Activated B cell treated with CpG ODN at 0.5 μM for 24 hours (primary cell): Measurements from ENCODE around the gene RNASE8. TPM values are rescaled to one million over a fixed set of nuclear protein-coding genes. Genes with fewer than 3 reads are reported as not detected.

Source experiments
- ATAC-seq: fragments of 200-7000 bp; cut with Tn5 transposase; one replicate; pipeline ENCODE4 v1.10.0; 2021; ENCODE audit warnings: low read depth, mild to moderate bottlenecking, moderate library complexity
- CTCF ChIA-PET: fragments of 350-600 bp; sonication (Branson Sonifier 250); formaldehyde crosslinking; loops from one replicate; lab custom pipeline; 2021; ENCODE audit warnings: antibody characterized with exemption; lab: Charles Lee
- POLR2A ChIA-PET: fragments of 350-600 bp; sonication (Branson Sonifier 250); formaldehyde crosslinking; loops from one replicate; lab custom pipeline; 2021; ENCODE audit warnings: antibody characterized with exemption; lab: Charles Lee
- DNase-seq: peaks from one replicate; pipeline ENCODE4 v3.0.0; 2022
- H3K27ac Mint-ChIP-seq: one replicate; pipeline ENCODE4 v1.8.0; 2020; ENCODE audit warnings: mixed read lengths
- H3K27me3 Mint-ChIP-seq: one replicate; pipeline ENCODE4 v1.8.0; 2021; ENCODE audit warnings: mixed read lengths
- H3K36me3 Mint-ChIP-seq: one replicate; pipeline ENCODE4 v1.8.0; 2021; ENCODE audit warnings: low read depth, mixed read lengths
- H3K4me1 Mint-ChIP-seq: one replicate; pipeline ENCODE4 v1.8.0; 2021; ENCODE audit warnings: mixed read lengths
- H3K4me3 Mint-ChIP-seq: one replicate; pipeline ENCODE4 v1.8.0; 2020; ENCODE audit warnings: mild to moderate bottlenecking, mixed read lengths
- H3K9me3 Mint-ChIP-seq: one replicate; pipeline ENCODE4 v1.8.0; 2020; ENCODE audit warnings: mixed read lengths
- CTCF ChIP-seq: fragments of 200-600 bp; IDR thresholded peaks from one replicate; pipeline ENCODE4 v1.8.0; 2022; ENCODE audit warnings: antibody characterized with exemption, mild to moderate bottlenecking
- intact Hi-C: fragments of 100-400 bp; cut with micrococcal nuclease; formaldehyde crosslinking; loops from one replicate; pipeline ENCODE4 v1.15.1; 2024
- total RNA-seq: library from RNA; stranded (reverse); gene quantifications from 2 replicates; pipeline ENCODE4 v1.2.3, GENCODE V29; 2022

Gene RNASE8
- total RNA-seq, 1 donor from 2014 or later = not detected

DNA sequence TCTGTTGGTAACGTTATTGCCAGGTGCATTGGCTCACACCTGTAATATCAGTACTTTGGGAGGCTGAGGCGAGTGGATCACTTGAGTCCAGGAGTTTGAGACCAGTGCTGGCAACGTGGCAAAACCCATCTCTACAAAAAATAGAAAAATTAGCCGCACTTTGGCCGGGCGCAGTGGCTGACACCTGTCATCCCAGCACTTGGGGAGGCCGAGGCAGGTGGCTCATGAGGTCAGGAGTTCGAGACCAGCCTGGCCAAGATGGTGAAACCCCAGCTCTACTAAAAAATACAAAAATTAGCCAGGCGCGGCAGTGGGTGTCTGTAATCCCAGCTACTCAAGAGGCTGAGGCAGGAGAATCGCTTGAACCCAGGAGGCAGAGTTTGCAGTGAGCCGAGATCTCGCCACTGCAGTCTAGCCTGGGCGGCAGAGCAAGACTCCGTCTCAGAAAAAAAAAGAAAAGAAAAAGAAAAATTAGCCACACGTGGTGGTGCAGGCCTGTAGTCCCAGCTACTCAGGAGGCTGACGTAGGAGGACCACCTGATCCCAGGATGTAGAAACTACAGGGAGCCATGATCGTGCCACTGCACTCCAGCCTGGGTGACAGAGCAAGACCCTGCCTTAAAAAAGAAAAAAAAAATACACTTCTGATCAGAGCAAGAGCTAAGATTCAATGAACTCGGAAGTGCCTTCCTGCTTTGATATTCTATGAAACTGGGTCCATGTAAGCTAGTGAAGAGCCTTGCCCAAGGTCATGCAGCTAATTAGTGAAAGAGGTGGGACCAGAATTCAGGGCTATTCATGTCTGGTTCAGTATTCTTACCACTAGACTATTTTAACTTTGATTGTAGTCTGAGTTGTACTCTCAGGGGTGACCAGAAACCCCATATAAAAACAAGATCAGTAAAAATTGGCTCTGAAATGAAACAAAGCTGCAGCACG, 4.2 kb upstream of the RNASE8 start:
- Mint-ChIP-seq H3K9me3 (no peaks in the 10 kb centered on the region), H3K4me1 (no peaks in the 10 kb centered on the region), H3K27me3 (peaks cover 3% of the 10 kb centered on the region), H3K36me3 (no peaks in the 10 kb centered on the region), H3K4me3 (no peak overlapping the region), H3K27ac (no peak overlapping the region)
- DNase-seq (no peak), ATAC-seq (no peak)
- ChIA-PET POLR2A (no interaction called here), CTCF (no interaction called here)
- no peak for TF ChIP-seq CTCF
- intact Hi-C loops = no loop called here

- intact Hi-C loops = no loop called here
- Mint-ChIP-seq H3K27me3 (no peaks in the 10 kb centered on the region), H3K4me1 (no peaks in the 10 kb centered on the region), H3K9me3 (no peaks in the 10 kb centered on the region), H3K27ac (no peak overlapping the region), H3K36me3 (no peaks in the 10 kb centered on the region), H3K4me3 (no peak overlapping the region)
- ChIA-PET POLR2A (no interaction called here), CTCF (no interaction called here)
- no peak for TF ChIP-seq CTCF
- no peak for ATAC-seq
- DNase-seq = no peak
These were observed 3.4 kb upstream of the RNASE8 start for GRCh38 chr14:21054123-21054767.

DNA sequence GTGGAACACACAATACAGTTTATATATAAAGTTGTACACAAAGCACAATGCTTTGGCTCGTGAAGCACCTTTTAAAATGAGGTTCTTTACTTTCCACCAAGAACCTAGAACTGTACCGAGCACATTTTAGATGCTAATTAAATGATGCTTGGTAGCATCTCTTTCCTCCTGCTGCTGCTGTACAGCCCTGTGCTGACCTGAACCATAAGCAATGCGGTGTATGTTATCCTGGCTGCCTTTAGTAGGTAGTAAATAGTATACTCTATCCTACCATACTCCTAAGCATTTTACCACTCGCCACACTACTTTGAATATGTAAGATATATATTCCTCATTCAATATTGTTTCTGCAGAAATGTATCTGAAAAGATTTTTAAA, 2.9 kb upstream of the RNASE8 start:
- ChIA-PET POLR2A (no interaction called here), CTCF (no interaction called here)
- no peak overlapping the region for H3K4me3 Mint-ChIP-seq
- no peaks in the 10 kb centered on the region for H3K9me3 Mint-ChIP-seq
- DNase-seq (no peak), ATAC-seq (no peak)
- no peaks in the 10 kb centered on the region for H3K4me1 Mint-ChIP-seq
- H3K27ac Mint-ChIP-seq = no peak overlapping the region
- H3K27me3 Mint-ChIP-seq = no peaks in the 10 kb centered on the region
- intact Hi-C loops = no loop called here
- no peak for TF ChIP-seq CTCF
- no peaks in the 10 kb centered on the region for H3K36me3 Mint-ChIP-seq

- no peak overlapping the region for H3K27ac Mint-ChIP-seq
- no peaks in the 10 kb centered on the region for H3K36me3 Mint-ChIP-seq
- H3K9me3 Mint-ChIP-seq = no peaks in the 10 kb centered on the region
- TF ChIP-seq CTCF = no peak
- H3K4me1 Mint-ChIP-seq = no peaks in the 10 kb centered on the region
- POLR2A ChIA-PET = no interaction called here
- CTCF ChIA-PET = no interaction called here
- H3K4me3 Mint-ChIP-seq = no peak overlapping the region
- DNase-seq (no peak), ATAC-seq (no peak)
- H3K27me3 Mint-ChIP-seq = peaks cover 3% of the 10 kb centered on the region
- intact Hi-C loops = no loop called here
These were observed 2.0 kb upstream of the RNASE8 start for GRCh38 chr14:21055432-21056117.
